ENCODE results near the gene FAM216A. TPM values are rescaled to one million over a fixed set of nuclear protein-coding genes. Genes with fewer than 3 reads are reported as not detected.

The FAM216A gene
- total RNA-seq, 5 donors from 2014 or later (not counting 1 experiment from before 2014, with no cell fraction given): 6.3 to 16.5 (median 13.2) TPM

DNA sequence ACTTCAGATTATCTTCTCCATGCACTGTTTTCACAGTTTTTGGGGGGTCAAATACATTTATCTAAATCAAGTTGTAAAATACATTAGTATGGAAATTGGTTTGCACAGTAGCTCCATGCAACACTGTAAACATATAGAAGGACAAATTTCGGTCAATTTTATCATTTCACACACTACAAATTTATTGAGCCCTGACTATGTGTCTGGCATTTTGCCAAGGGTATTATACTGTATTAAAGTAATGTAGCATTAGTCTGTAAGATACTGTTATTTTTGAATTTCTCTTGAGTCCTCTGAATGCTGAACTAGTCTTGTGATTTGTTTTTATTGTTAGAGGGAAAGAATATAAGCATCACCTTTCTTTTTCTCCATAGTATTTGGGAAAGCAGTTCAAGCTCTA lies 34.8 kb downstream of the FAM216A start:
- ATAC-seq (replicated peaks in 1 of 4) (no peak), DNase-seq (no peak)
- H3K27ac Mint-ChIP-seq: peak overlapping the region in 1 of 2 donors; percentile 58
- CTCF ChIA-PET: interaction anchor here in 1 of 2 donors (0.6 to 1.9 kb wide), 3 partner anchors 53 to 99 kb away, joined by 4 to 8 read pairs (median 4); partner anchors contain the start of gene ARPC3
- no peaks in the 10 kb centered on the region for H3K36me3 ChIP-seq (ENCODE audit: control insufficient read depth in 2 of 2, extremely low read depth in 1 of 2, insufficient read depth in 1 of 2, low read length in 1 of 2)
- H3K27me3 ChIP-seq (replicated peaks in 1 of 2; ENCODE audit: control insufficient read depth in 2 of 2, extremely low read depth in 1 of 2, insufficient read depth in 2 of 2, low read length in 1 of 2): no peaks in the 10 kb centered on the region
- POLR2A ChIA-PET: interaction anchor here in 1 of 2 donors (0.5 to 0.6 kb wide), 2 partner anchors 49 to 964 kb away, joined by 7 to 12 read pairs; no protein-coding TSS in a partner anchor
- H3K36me3 Mint-ChIP-seq: peaks cover 7% of the 10 kb centered on the region
- no CpG with 5 or more reads among the region's 1 CpG for whole genome bisulfite sequencing (ENCODE audit: insufficient coverage)
- no peaks in the 10 kb centered on the region for H3K27me3 Mint-ChIP-seq
- no peak overlapping the region for H3K4me3 ChIP-seq (ENCODE audit: control insufficient read depth in 1 of 2, extremely low read depth in 1 of 2, low read length in 1 of 2)
- no peak overlapping the region for H3K27ac ChIP-seq (ENCODE audit: low read length)
- H3K4me1 ChIP-seq (ENCODE audit: control insufficient read depth in 1 of 2, extremely low read depth in 1 of 2, insufficient read depth in 2 of 2, low read length in 2 of 2): peaks cover 19 to 20% of the 10 kb centered on the region in 2 experiments
- H3K9me3 Mint-ChIP-seq: no peaks in the 10 kb centered on the region
- peak overlapping the region in 1 of 3 donors; percentile 9 for H3K4me3 Mint-ChIP-seq
- H3K4me1 Mint-ChIP-seq: peaks cover 37 to 40% (median 38%) of the 10 kb centered on the region in 3 donors
- no peaks in the 10 kb centered on the region for H3K9me3 ChIP-seq

DNA sequence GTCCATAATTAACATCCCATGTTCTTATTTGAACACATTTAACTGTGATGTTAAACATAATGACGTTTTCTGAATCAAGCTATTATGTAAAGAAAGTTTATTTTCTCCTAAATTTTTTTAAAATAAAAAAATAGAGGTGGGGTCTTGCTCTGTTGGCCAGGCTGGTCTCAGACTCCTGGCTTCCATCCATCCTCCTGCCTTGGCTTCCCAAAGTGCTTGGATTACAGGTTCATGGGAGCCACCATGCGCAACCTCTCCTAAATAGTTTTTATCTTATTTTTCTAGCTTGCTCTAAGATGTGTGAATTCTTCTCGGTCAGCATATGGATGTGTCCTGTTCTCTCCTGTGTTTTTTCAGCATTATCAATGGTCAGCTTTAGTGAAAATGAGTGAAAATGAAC lies 36.7 kb downstream of the FAM216A start:
- ChIA-PET POLR2A (interaction anchor here (0.6 kb wide), 2 partner anchors 70 to 264 kb away, joined by 3 to 5 read pairs; no protein-coding TSS in a partner anchor), CTCF (interaction anchor here in 1 of 2 donors (0.5 kb wide), 2 partner anchors 67 to 72 kb away, joined by 3 to 5 read pairs; no protein-coding TSS in a partner anchor)
- WGBS (ENCODE audit: insufficient coverage): 100% methylated on average over 1 of the region's 3 CpGs
- no peak overlapping the region for H3K4me3 Mint-ChIP-seq
- no peaks in the 10 kb centered on the region for H3K9me3 Mint-ChIP-seq
- peaks cover 21 to 24% (median 23%) of the 10 kb centered on the region in 3 donors for H3K4me1 Mint-ChIP-seq
- Histone ChIP-seq H3K4me3 (ENCODE audit: control insufficient read depth in 1 of 2, extremely low read depth in 1 of 2, low read length in 1 of 2) (no peak overlapping the region), H3K36me3 (ENCODE audit: control insufficient read depth in 2 of 2, extremely low read depth in 1 of 2, insufficient read depth in 1 of 2, low read length in 1 of 2) (no peaks in the 10 kb centered on the region), H3K27ac (ENCODE audit: low read length) (no peak overlapping the region), H3K4me1 (ENCODE audit: control insufficient read depth in 1 of 2, extremely low read depth in 1 of 2, insufficient read depth in 2 of 2, low read length in 2 of 2) (peaks cover 8 to 20% of the 10 kb centered on the region in 2 experiments), H3K9me3 (no peaks in the 10 kb centered on the region), H3K27me3 (replicated peaks in 1 of 2; ENCODE audit: control insufficient read depth in 2 of 2, extremely low read depth in 1 of 2, insufficient read depth in 2 of 2, low read length in 1 of 2) (no peaks in the 10 kb centered on the region)
- no peak for ATAC-seq (replicated peaks in 1 of 4)
- DNase-seq: no peak
- H3K27ac Mint-ChIP-seq: no peak overlapping the region
- no peaks in the 10 kb centered on the region for H3K27me3 Mint-ChIP-seq
- H3K36me3 Mint-ChIP-seq: peaks cover 7% of the 10 kb centered on the region

DNA sequence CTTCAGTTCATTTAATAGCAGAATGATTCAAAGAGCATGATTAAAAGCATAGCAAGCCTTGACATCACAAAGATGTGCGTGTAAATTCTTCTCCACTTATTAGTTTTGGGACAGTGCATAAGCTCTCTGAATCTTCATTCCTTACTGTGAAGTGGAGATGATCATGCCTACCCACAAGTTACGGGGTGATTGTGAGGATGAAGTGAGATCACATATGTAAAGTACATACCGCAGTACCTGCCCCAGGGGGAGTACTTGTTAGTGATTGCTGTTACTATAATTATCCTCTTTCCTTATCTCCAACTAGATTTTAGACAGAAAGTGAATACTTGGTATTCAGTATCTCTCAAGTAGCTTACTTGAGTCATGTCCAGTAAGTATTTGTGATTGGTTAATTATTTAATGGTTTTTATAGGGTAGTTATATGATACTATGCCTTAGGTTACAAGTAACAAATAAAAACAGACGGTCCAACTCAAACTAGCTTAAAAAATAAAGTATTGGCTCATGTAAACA lies 39.5 kb downstream of the FAM216A start:
- WGBS (ENCODE audit: insufficient coverage): no CpG with 5 or more reads among the region's 4 CpGs
- H3K36me3 Mint-ChIP-seq: no peaks in the 10 kb centered on the region
- ChIA-PET POLR2A (interaction anchor here (0.5 to 0.6 kb wide), 2 partner anchors 55 to 1873 kb away, joined by 3 to 9 read pairs; no protein-coding TSS in a partner anchor), CTCF (interaction anchor here (0.6 to 0.8 kb wide), 2 partner anchors 93 to 1529 kb away, joined by 3 to 4 read pairs; no protein-coding TSS in a partner anchor)
- H3K36me3 ChIP-seq (ENCODE audit: control insufficient read depth in 2 of 2, extremely low read depth in 1 of 2, insufficient read depth in 1 of 2, low read length in 1 of 2): no peaks in the 10 kb centered on the region
- H3K9me3 Mint-ChIP-seq: no peaks in the 10 kb centered on the region
- DNase-seq (no peak), ATAC-seq (replicated peaks in 1 of 4) (no peak)
- peaks cover 0 to 2% (median 2%) of the 10 kb centered on the region in 3 donors for H3K4me1 Mint-ChIP-seq
- H3K27ac ChIP-seq (ENCODE audit: low read length): no peak overlapping the region
- no peaks in the 10 kb centered on the region for H3K9me3 ChIP-seq
- H3K27me3 Mint-ChIP-seq: no peaks in the 10 kb centered on the region
- H3K4me3 ChIP-seq (ENCODE audit: control insufficient read depth in 1 of 2, extremely low read depth in 1 of 2, low read length in 1 of 2): no peak overlapping the region
- H3K27ac Mint-ChIP-seq: no peak overlapping the region
- H3K27me3 ChIP-seq (replicated peaks in 1 of 2; ENCODE audit: control insufficient read depth in 2 of 2, extremely low read depth in 1 of 2, insufficient read depth in 2 of 2, low read length in 1 of 2): no peaks in the 10 kb centered on the region
- H3K4me1 ChIP-seq (ENCODE audit: control insufficient read depth in 1 of 2, extremely low read depth in 1 of 2, insufficient read depth in 2 of 2, low read length in 2 of 2): no peaks in the 10 kb centered on the region
- no peak overlapping the region for H3K4me3 Mint-ChIP-seq

DNA sequence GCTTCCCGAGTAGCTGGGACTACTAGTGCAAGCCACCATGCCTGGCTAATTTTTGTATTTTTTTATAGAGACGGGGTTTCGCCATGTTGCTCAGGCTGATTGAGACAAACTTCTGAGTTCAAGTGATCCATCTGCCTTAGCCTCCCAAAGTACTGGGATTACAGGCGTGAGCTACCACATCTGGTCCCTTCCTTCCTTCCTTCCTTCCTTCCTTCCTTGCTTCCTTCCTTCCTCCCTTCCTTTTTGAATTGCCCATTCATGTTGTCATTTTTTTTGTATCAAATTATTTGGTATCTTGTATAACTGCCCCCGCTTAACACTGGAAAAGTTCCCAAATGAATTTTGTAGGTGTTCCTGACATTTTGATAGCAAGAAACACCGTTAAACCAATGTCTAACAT lies 45.2 kb downstream of the FAM216A start:
- ChIA-PET POLR2A (interaction anchor here in 1 of 2 donors (0.6 kb wide), 1 partner anchor 941 kb away, joined by 3 read pairs; no protein-coding TSS in a partner anchor), CTCF (interaction anchor here (0.6 to 3.3 kb wide), 9 partner anchors 12 to 382 kb away, joined by 3 to 29 read pairs (median 4); partner anchors contain the start of genes RAD9B (in 1 of the 2) and VPS29 (in 1 of the 2))
- H3K9me3 Mint-ChIP-seq: no peaks in the 10 kb centered on the region
- Histone ChIP-seq H3K36me3 (ENCODE audit: control insufficient read depth in 2 of 2, extremely low read depth in 1 of 2, insufficient read depth in 1 of 2, low read length in 1 of 2) (no peaks in the 10 kb centered on the region), H3K4me3 (ENCODE audit: control insufficient read depth in 1 of 2, extremely low read depth in 1 of 2, low read length in 1 of 2) (no peak overlapping the region), H3K27ac (ENCODE audit: low read length) (no peak overlapping the region), H3K27me3 (replicated peaks in 1 of 2; ENCODE audit: control insufficient read depth in 2 of 2, extremely low read depth in 1 of 2, insufficient read depth in 2 of 2, low read length in 1 of 2) (no peaks in the 10 kb centered on the region), H3K4me1 (ENCODE audit: control insufficient read depth in 1 of 2, extremely low read depth in 1 of 2, insufficient read depth in 2 of 2, low read length in 2 of 2) (no peaks in the 10 kb centered on the region), H3K9me3 (no peaks in the 10 kb centered on the region)
- ATAC-seq (replicated peaks in 1 of 4) (no peak), DNase-seq (no peak)
- H3K4me3 Mint-ChIP-seq: no peak overlapping the region
- H3K27ac Mint-ChIP-seq: peak overlapping the region in 1 of 2 donors; percentile 61
- H3K4me1 Mint-ChIP-seq: peaks cover 0 to 3% (median 0%) of the 10 kb centered on the region in 3 donors
- 100% methylated on average over 2 of the region's 6 CpGs for WGBS (ENCODE audit: insufficient coverage)
- no peaks in the 10 kb centered on the region for H3K36me3 Mint-ChIP-seq
- peaks cover 0 to 2% of the 10 kb centered on the region in 2 donors for H3K27me3 Mint-ChIP-seq

DNA sequence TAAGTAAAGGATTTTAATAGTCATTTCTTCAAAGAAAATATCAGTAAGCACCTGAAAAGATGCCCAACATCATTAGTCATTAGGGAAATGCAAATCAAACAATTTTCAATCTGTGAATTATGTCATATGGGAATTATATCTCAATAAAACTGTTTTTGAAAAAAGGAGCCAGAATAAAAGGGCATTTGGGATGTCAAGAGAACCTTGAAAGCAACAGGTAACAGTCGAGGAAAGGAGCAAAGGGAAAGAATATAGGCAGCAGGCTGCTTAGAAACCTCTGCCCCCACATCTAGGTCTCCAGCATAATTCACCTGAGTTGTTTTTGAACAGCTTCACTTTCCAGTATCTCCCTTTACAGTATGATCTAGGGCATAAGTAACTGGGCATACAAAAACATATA lies 45.7 kb downstream of the FAM216A start:
- ATAC-seq (replicated peaks in 1 of 4) (no peak), DNase-seq (no peak)
- Mint-ChIP-seq H3K27ac (no peak overlapping the region), H3K4me3 (no peak overlapping the region), H3K36me3 (no peaks in the 10 kb centered on the region), H3K27me3 (peaks cover 0 to 2% of the 10 kb centered on the region in 2 donors), H3K4me1 (peaks cover 0 to 3% (median 0%) of the 10 kb centered on the region in 3 donors), H3K9me3 (no peaks in the 10 kb centered on the region)
- CTCF ChIA-PET: interaction anchor here (0.6 to 3.3 kb wide), 4 partner anchors 32 to 382 kb away, joined by 3 to 29 read pairs (median 4); no protein-coding TSS in a partner anchor
- POLR2A ChIA-PET: interaction anchor here (0.6 kb wide), 2 partner anchors 26 to 942 kb away, joined by 3 to 6 read pairs; no protein-coding TSS in a partner anchor
- Histone ChIP-seq H3K4me3 (ENCODE audit: control insufficient read depth in 1 of 2, extremely low read depth in 1 of 2, low read length in 1 of 2) (no peak overlapping the region), H3K9me3 (no peaks in the 10 kb centered on the region), H3K27ac (ENCODE audit: low read length) (no peak overlapping the region), H3K27me3 (replicated peaks in 1 of 2; ENCODE audit: control insufficient read depth in 2 of 2, extremely low read depth in 1 of 2, insufficient read depth in 2 of 2, low read length in 1 of 2) (no peaks in the 10 kb centered on the region), H3K36me3 (ENCODE audit: control insufficient read depth in 2 of 2, extremely low read depth in 1 of 2, insufficient read depth in 1 of 2, low read length in 1 of 2) (no peaks in the 10 kb centered on the region), H3K4me1 (ENCODE audit: control insufficient read depth in 1 of 2, extremely low read depth in 1 of 2, insufficient read depth in 2 of 2, low read length in 2 of 2) (no peaks in the 10 kb centered on the region)
- WGBS (ENCODE audit: insufficient coverage): no CpG with 5 or more reads among the region's 1 CpG

DNA sequence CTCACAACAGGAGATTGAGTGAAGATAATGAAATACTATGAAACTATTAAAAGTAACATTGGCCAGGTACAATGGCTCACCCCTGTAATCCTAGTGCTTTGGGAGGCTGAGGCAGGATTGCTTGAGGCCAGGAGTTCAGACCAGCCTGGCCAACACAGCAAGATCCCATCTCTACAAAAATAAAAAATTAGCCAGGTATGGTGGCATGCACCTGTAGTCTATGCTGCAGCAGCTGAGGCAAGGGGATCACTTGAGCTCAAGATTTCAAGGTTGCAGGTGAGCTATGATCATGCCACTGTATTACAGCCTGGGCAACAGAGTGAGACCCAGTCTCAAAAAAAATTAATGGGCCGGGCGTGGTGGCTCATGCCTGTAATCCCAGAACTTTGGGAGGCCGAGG lies 48.4 kb downstream of the FAM216A start:
- Histone ChIP-seq H3K4me1 (ENCODE audit: control insufficient read depth in 1 of 2, extremely low read depth in 1 of 2, insufficient read depth in 2 of 2, low read length in 2 of 2) (no peaks in the 10 kb centered on the region), H3K9me3 (no peaks in the 10 kb centered on the region), H3K27me3 (replicated peaks in 1 of 2; ENCODE audit: control insufficient read depth in 2 of 2, extremely low read depth in 1 of 2, insufficient read depth in 2 of 2, low read length in 1 of 2) (no peaks in the 10 kb centered on the region), H3K27ac (ENCODE audit: low read length) (no peak overlapping the region), H3K4me3 (ENCODE audit: control insufficient read depth in 1 of 2, extremely low read depth in 1 of 2, low read length in 1 of 2) (no peak overlapping the region), H3K36me3 (ENCODE audit: control insufficient read depth in 2 of 2, extremely low read depth in 1 of 2, insufficient read depth in 1 of 2, low read length in 1 of 2) (no peaks in the 10 kb centered on the region)
- Mint-ChIP-seq H3K36me3 (no peaks in the 10 kb centered on the region), H3K4me3 (no peak overlapping the region), H3K27ac (no peak overlapping the region), H3K9me3 (no peaks in the 10 kb centered on the region), H3K27me3 (peaks cover 0 to 2% of the 10 kb centered on the region in 2 donors), H3K4me1 (peaks cover 0 to 6% (median 4%) of the 10 kb centered on the region in 3 donors)
- CTCF ChIA-PET: interaction anchor here in 1 of 2 donors (0.6 kb wide), 2 partner anchors 91 to 100 kb away, joined by 3 to 4 read pairs; no protein-coding TSS in a partner anchor
- DNase-seq (no peak), ATAC-seq (replicated peaks in 1 of 4) (no peak)
- WGBS (ENCODE audit: insufficient coverage): no CpG with 5 or more reads among the region's 3 CpGs
- POLR2A ChIA-PET: no interaction called here
